SK-N-SH (cell line): ENCODE data around the gene MS4A18. TPM values are rescaled to one million over a fixed set of nuclear protein-coding genes. Genes with fewer than 3 reads are reported as not detected.

Experiments used
- CTCF ChIA-PET: fragments of 300-600, 350-600 bp; formaldehyde crosslinking; extraction: SDS; loops from one replicate; lab custom pipeline; 2021; lab: Yijun Ruan, JAX
- POLR2A ChIA-PET: fragments of 350-600 bp; sonication (Branson Sonifier 250); formaldehyde crosslinking; extraction: SDS; loops from one replicate; lab custom pipeline; 2020; ENCODE audit warnings: antibody characterized with exemption, inconsistent platforms; lab: Yijun Ruan, JAX
- DNase-seq: peaks from one replicate; pipeline ENCODE4 v3.0.0; 2012
- H2AFZ ChIP-seq: fragments of 200-600 bp; sonication (generic); 2 replicates; pipeline ENCODE4 v1.8.1; 2016; ENCODE audit warnings: antibody characterized with exemption, mild to moderate bottlenecking, low read depth
- H3F3A ChIP-seq: fragments of 200-600 bp; sonication (generic); replicated peaks from 2 replicates; pipeline ENCODE3; 2016; ENCODE audit warnings: antibody characterized with exemption, mild to moderate bottlenecking; ENCODE audit not compliant: insufficient read depth
- H3K27ac ChIP-seq, 2 experiments: fragments of 200-500 bp in 1 of 2; fragments of 200-600 bp in 1 of 2; sonication (Bioruptor generic) in 1 of 2; sonication (generic), shearing (Covaris generic) in 1 of 2; 2 replicates each; pipeline versions ENCODE4 v1.5.1 to v1.6.1; 2014 to 2016; ENCODE audit warnings: low read depth in 2 of 2, inconsistent platforms in 1 of 2, low read length in 1 of 2, mild to moderate bottlenecking in 1 of 2, mixed read lengths in 1 of 2
- H3K27me3 ChIP-seq: fragments of 200-600 bp; sonication (generic), shearing (Covaris generic); 2 replicates; pipeline ENCODE4 v1.6.1; 2016; ENCODE audit warnings: mixed run types; ENCODE audit not compliant: insufficient read depth
- H3K36me3 ChIP-seq, 2 experiments: fragments of 200-500 bp in 1 of 2; fragments of 200-600 bp in 1 of 2; sonication (Bioruptor generic) in 1 of 2; sonication (generic) in 1 of 2; replicated peaks in 1 of 2; 2 replicates each; pipeline versions ENCODE3 to v1.5.1; 2014 to 2016; ENCODE audit warnings: low read length in 1 of 2, mild to moderate bottlenecking in 1 of 2; ENCODE audit not compliant: insufficient read depth in 2 of 2, control insufficient read depth in 1 of 2
- H3K4me1 ChIP-seq, 2 experiments: fragments of 200-500 bp in 1 of 2; fragments of 200-600 bp in 1 of 2; sonication (Bioruptor generic) in 1 of 2; sonication (generic), shearing (Covaris generic) in 1 of 2; 2 replicates each; pipeline versions ENCODE4 v1.5.1 to v1.6.1; 2014 to 2016; ENCODE audit warnings: low read depth in 1 of 2, low read length in 1 of 2, mixed run types in 1 of 2; ENCODE audit not compliant: insufficient read depth in 2 of 2, control insufficient read depth in 1 of 2
- H3K4me2 ChIP-seq: fragments of 200-600 bp; sonication (generic), shearing (Covaris generic); 2 replicates; pipeline ENCODE4 v1.6.1; 2017; ENCODE audit warnings: mixed run types
- H3K4me3 ChIP-seq, 2 experiments: fragments of 200-500 bp in 1 of 2; fragments of 200-600 bp in 1 of 2; sonication (Bioruptor generic) in 1 of 2; sonication (generic), shearing (Covaris generic) in 1 of 2; 2 replicates each; pipeline versions ENCODE4 v1.5.1 to v1.8.1; 2014 to 2016; ENCODE audit warnings: low read depth in 2 of 2, inconsistent platforms in 1 of 2, low read length in 1 of 2, mild to moderate bottlenecking in 1 of 2, mixed read lengths in 1 of 2, moderate library complexity in 1 of 2
- H3K79me2 ChIP-seq: fragments of 200-600 bp; sonication (generic); 2 replicates; pipeline ENCODE4 v1.8.1; 2017; ENCODE audit warnings: mild to moderate bottlenecking; ENCODE audit not compliant: insufficient read depth
- H3K9ac ChIP-seq: fragments of 200-600 bp; sonication (generic); 2 replicates; pipeline ENCODE4 v1.6.1; 2017; ENCODE audit warnings: mixed run types
- H3K9me2 ChIP-seq: fragments of 200-600 bp; sonication (generic); 2 replicates; pipeline ENCODE4 v1.6.1; 2017; ENCODE audit warnings: mixed run types
- H3K9me3 ChIP-seq: fragments of 200-600 bp; sonication (generic); 2 replicates; pipeline ENCODE4 v1.6.1; 2017; ENCODE audit warnings: mixed run types, mild to moderate bottlenecking, moderate library complexity
- H4K20me1 ChIP-seq: fragments of 200-600 bp; sonication (generic); 2 replicates; pipeline ENCODE4 v1.6.1; 2017; ENCODE audit warnings: mild to moderate bottlenecking, mixed run types; ENCODE audit not compliant: insufficient read depth
- CHD2 ChIP-seq: fragments of 150-350 bp; IDR thresholded peaks from 2 replicates; pipeline ENCODE4 v1.6.1; 2018; ENCODE audit warnings: low read length; ENCODE audit not compliant: partially characterized antibody
- CTCF ChIP-seq: fragments of 200-600 bp; sonication (generic); IDR thresholded peaks from 2 replicates; pipeline ENCODE4 v1.6.1; 2017; ENCODE audit warnings: antibody characterized with exemption, mild to moderate bottlenecking, moderate library complexity
- ELF1 ChIP-seq: IDR thresholded peaks from 2 replicates; pipeline ENCODE4 v1.4.0; 2012
- EP300 ChIP-seq, 2 experiments: IDR thresholded peaks; 2 replicates each; pipeline versions ENCODE4 v1.4.0 to v1.6.1; 2012; ENCODE audit warnings: borderline replicate concordance in 1 of 2, low read depth in 1 of 2, low read length in 1 of 2
- FOSL2 ChIP-seq: IDR thresholded peaks from 2 replicates; pipeline ENCODE4 v1.4.0; 2012; ENCODE audit warnings: low read depth, mild to moderate bottlenecking, moderate library complexity, borderline replicate concordance
- GABPA ChIP-seq: IDR thresholded peaks from 2 replicates; pipeline ENCODE4 v1.4.0; 2012; ENCODE audit warnings: low read depth, mild to moderate bottlenecking
- MXI1 ChIP-seq: IDR thresholded peaks from 2 replicates; pipeline ENCODE4 v1.6.1; 2012; ENCODE audit warnings: mild to moderate bottlenecking, low read depth, low read length, improper control_type of control experiment
- RFX5 ChIP-seq: IDR thresholded peaks from 2 replicates; pipeline ENCODE4 v1.6.1; 2012; ENCODE audit warnings: mild to moderate bottlenecking, improper control_type of control experiment, low read length
- SIN3A ChIP-seq: IDR thresholded peaks from 2 replicates; pipeline ENCODE4 v1.6.1; 2012; ENCODE audit warnings: low read depth, mild to moderate bottlenecking, low read length, moderate library complexity, borderline replicate concordance
- TAF1 ChIP-seq: IDR thresholded peaks from 2 replicates; pipeline ENCODE4 v1.6.1; 2012; ENCODE audit warnings: low read depth, mild to moderate bottlenecking, low read length, moderate library complexity, borderline replicate concordance
- TCF12 ChIP-seq: IDR thresholded peaks from 2 replicates; pipeline ENCODE4 v1.4.0; 2012
- YY1 ChIP-seq: IDR thresholded peaks from 2 replicates; pipeline ENCODE4 v1.4.0; 2012; ENCODE audit warnings: low read depth, mild to moderate bottlenecking
- WGBS: methylation state at CpG from one replicate; pipeline ENCODE4 v1.1.6; 2017; ENCODE audit warnings: low lambda C conversion rate; 5-methylcytosine and 5-hydroxymethylcytosine counted together
- polyA plus RNA-seq, 3 experiments: library from polyadenylated mRNA; depleted of rRNA; stranded (reverse); fragments of >200 nt; gene quantifications; 2 replicates each; pipeline ENCODE4 v1.2.3, GENCODE V29; 2012
- TF ChIP-seq, protein P1 (sequence below): IDR thresholded peaks from 2 replicates; pipeline ENCODE4 v1.4.0; 2012; ENCODE audit warnings: low read depth, borderline replicate concordance
- TF ChIP-seq, protein P2 (sequence below): IDR thresholded peaks from 2 replicates; pipeline ENCODE4; 2012

The MS4A18 gene
- polyA plus RNA-seq, 1 of the 3 experiments (the other 2 are of a cell fraction): not detected

DNA sequence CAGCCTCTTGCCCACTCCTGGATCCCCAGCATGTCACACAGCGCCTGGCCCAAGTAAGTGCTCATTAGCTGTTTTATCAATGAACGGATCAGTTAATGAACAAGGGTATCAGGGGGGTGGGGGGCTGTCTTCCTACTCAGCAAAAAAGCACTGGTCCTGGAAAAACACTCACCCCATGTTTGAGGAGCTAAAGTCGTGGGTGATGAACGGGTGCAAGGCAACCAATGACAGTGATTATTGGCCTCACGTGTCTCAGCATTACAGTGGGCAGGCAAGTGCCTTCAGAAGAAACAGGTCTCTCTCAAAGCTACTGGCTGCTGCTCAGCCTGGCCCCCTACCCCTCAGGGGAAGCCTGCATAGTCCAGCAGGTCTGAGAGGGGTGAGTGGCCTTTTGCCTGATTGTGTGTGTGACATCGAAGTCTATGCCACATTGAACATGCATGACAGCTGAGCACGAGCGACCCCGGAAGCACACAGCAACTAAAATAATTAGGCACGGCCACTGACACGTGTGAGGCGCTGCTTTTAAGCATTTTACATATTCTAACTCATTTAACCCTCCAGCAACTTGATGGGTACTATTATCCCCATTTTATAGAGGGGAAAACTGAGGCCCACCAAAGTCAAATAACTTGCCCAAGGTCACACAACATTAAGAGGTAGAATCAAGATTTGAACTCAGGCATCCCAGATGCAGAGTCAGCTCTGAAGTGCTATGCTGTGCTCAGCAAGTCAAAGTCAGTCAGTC, 58.0 kb downstream of the MS4A18 start:
- TF ChIP-seq FOSL2: no peak
- no peak for TF ChIP-seq SIN3A
- TF ChIP-seq CHD2: no peak
- no peak for TF ChIP-seq MXI1
- no peak for TF ChIP-seq EP300 (IDR thresholded peaks at IDR 0.05; ENCODE audit: borderline replicate concordance in 1 of 2, low read depth in 1 of 2, low read length in 1 of 2)
- TF ChIP-seq, protein P1, sequence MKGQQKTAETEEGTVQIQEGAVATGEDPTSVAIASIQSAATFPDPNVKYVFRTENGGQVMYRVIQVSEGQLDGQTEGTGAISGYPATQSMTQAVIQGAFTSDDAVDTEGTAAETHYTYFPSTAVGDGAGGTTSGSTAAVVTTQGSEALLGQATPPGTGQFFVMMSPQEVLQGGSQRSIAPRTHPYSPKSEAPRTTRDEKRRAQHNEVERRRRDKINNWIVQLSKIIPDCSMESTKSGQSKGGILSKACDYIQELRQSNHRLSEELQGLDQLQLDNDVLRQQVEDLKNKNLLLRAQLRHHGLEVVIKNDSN: no peak
- no peak for TF ChIP-seq ELF1
- TF ChIP-seq YY1: no peak
- no peak for TF ChIP-seq TAF1
- TF ChIP-seq, protein P2, sequence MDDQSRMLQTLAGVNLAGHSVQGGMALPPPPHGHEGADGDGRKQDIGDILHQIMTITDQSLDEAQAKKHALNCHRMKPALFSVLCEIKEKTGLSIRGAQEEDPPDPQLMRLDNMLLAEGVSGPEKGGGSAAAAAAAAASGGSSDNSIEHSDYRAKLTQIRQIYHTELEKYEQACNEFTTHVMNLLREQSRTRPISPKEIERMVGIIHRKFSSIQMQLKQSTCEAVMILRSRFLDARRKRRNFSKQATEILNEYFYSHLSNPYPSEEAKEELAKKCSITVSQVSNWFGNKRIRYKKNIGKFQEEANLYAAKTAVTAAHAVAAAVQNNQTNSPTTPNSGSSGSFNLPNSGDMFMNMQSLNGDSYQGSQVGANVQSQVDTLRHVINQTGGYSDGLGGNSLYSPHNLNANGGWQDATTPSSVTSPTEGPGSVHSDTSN: no peak
- no peak for TF ChIP-seq GABPA
- POLR2A ChIA-PET: no interaction called here
- no peaks in the 10 kb centered on the region for H3K4me1 ChIP-seq

DNA sequence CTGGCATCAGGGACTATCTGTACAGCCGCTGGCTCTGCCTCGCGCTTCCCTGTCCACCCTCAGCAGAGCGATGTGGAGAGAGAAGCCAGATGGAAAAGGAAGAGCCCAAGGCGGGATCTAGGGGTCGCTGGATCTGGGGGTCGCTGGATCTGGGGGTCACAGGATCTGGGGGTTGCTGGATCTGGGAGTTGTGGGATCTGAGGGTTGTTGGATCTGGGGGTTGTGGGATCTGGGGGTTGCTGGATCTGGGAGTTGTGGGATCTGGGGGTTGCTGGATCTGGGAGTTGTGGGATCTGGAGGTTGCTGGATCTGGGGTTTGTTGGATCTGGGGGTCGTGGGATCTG, 58.6 kb downstream of the MS4A18 start:
- Histone ChIP-seq H3K36me3 (no peaks in the 10 kb centered on the region), H3K27ac (no peak overlapping the region), H3K4me1 (no peaks in the 10 kb centered on the region), H3K4me3 (no peak overlapping the region), H3K79me2 (no peaks in the 10 kb centered on the region), H3F3A (no peaks in the 10 kb centered on the region), H2AFZ (no peak overlapping the region), H3K4me2 (no peak overlapping the region), H4K20me1 (no peaks in the 10 kb centered on the region), H3K9me2 (no peaks in the 10 kb centered on the region), H3K27me3 (no peaks in the 10 kb centered on the region), H3K9me3 (no peaks in the 10 kb centered on the region), H3K9ac (no peak overlapping the region)
- CTCF ChIA-PET: interaction anchor here (1.9 kb wide), 1 partner anchor 20 kb away, joined by 8 read pairs; no protein-coding TSS in a partner anchor
- whole genome bisulfite sequencing: 88% methylated on average over 8 of the region's 8 CpGs
- no peak for DNase-seq
- no peak for TF ChIP-seq CTCF
- TF ChIP-seq TCF12: no peak
- no peak for TF ChIP-seq MXI1
- TF ChIP-seq RFX5: no peak
- POLR2A ChIA-PET: no interaction called here

More for the DNA sequence above, 58.0 kb downstream of the MS4A18 start:
- 19% methylated on average over 12 of the region's 12 CpGs for WGBS
- Histone ChIP-seq H2AFZ (no peak overlapping the region), H4K20me1 (no peaks in the 10 kb centered on the region), H3K4me3 (no peak overlapping the region), H3K27me3 (no peaks in the 10 kb centered on the region), H3K27ac (no peak overlapping the region), H3F3A (no peaks in the 10 kb centered on the region), H3K36me3 (no peaks in the 10 kb centered on the region), H3K79me2 (no peaks in the 10 kb centered on the region), H3K9me3 (no peaks in the 10 kb centered on the region), H3K4me2 (no peak overlapping the region), H3K9ac (no peak overlapping the region), H3K9me2 (no peaks in the 10 kb centered on the region)
- DNase-seq: no peak
- CTCF ChIA-PET: interaction anchor here (0.9 to 1.9 kb wide), 2 partner anchors 19 to 105 kb away, joined by 3 to 8 read pairs; no protein-coding TSS in a partner anchor
